GM21423 (cell line): ENCODE measurements around the gene KCNG4.
"Not testable (repeated sequence)": the region's sequence is repeated elsewhere in the genome, so short reads cannot be mapped to it uniquely, and the experiment has no call there.

Experiments
- ATAC-seq: cut with Tn5 transposase; IDR thresholded peaks from one replicate; pipeline ENCODE4 v1.9.1; 2021; ENCODE audit warnings: mild to moderate bottlenecking, moderate library complexity; ENCODE audit not compliant: unreplicated experiment

Gene KCNG4

DNA sequence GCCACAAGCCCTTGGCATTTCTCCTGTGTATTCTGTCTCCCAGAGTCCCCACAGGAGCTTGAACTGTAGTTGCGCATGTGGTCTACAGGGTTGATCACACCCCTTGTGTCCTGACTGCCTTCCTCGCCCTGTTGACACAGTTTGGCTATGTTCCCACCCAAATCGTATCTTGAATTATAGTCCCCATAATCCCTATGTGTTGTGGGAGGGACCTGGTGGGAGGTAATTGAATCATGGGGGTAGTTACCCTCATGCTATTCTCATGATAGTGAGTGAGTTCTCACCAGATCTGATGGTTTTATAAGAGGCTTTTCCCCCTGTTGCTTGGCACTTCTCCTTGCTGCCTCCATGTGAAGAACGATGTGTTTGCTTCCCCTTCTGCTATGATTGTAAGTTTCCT is 27.7 kb downstream of the KCNG4 start:
- ATAC-seq, result no peak

DNA sequence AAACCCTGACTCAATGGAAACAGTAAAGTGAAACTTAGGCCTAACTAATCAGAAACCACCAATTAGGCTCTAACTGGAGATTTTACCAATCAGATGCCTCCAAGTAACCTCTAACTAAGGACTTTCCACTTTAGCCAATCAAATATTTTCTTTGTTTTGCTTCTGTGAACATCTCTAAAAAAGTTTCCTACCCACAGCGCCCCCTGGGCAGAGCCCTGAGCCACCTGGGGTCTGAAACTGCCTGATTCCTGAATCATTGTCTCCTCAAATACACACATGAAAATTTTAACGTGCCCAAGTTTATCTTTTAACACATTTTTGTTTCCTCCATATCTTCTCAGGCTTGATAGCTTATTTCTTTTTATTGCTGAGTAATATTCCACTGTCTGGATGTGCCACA is 29.8 kb downstream of the KCNG4 start:
- no peak for ATAC-seq

DNA sequence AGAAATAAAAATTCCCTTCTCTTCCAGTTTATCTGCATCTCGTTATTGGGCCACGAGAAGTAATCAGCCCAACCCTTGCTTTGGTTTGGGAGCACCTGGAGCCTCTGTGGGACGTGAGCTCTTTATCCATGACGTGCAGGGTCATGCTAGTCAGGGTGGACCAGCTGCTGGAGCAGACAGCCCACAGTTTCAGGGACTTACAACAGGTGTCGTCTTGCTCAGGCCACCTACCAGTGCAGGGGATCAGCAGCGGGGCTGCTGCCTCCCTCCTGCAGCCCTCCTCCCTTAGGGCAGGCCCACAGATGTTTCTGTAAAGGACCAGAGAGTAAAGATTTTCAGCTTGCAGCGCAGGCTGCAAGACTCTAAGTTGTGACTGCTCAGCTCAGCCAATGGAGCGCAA is 31.9 kb downstream of the KCNG4 start:
- ATAC-seq, result no peak

DNA sequence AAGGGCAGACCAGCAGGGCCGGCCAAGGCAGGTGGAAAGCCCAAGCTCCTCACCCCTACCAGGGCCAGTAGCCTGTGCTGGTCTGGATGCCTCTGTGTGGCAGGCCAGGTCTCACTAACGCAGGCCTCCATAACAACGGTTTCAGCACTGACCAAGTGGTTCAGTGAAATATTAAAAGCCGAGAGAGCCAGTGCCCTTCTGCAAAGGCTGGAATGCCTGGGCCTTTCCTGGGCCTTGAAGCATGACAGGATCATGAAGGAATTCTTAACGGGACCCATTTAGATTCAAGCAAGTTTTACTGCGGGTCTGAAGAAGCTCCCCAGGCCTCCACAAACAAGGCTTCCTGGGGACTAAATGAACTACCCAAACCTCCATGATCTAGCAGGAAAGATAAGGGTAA is 32.6 kb downstream of the KCNG4 start:
- ATAC-seq, result no peak

DNA sequence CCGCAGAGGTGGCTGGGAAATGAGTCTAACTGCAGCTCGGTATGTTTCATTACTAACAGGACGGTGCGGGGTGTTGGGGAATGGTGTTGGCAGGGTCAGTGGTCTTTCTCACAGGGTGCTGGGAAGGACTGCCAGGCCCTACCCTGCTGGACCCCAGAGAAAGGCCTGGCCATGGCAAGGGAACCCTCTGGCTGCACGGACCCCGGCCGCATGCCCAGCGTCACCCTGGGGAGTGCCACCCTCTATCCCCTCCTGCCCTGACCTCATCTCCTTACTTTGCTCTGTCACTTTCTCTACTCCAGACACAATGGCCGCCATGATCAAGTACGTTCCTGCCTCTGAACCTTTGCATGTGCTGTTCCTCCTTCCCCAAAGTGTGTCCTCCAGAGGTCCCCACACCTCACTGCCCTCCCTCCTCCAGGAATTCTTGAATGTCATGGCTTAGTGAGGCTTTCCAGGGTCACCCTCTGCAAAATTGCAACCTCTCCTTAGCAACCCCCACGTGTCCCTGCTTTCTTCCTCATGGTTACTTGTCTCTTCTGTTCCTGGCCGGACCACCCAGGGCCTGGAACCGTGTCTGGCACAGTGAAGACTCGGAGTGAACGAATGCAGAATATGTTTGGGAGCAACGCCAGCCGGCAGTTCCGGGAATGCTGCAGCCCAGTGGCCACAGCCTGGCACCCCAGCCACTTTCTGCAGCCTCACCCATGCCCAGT is 33.7 kb downstream of the KCNG4 start:
- ATAC-seq, result no peak

DNA sequence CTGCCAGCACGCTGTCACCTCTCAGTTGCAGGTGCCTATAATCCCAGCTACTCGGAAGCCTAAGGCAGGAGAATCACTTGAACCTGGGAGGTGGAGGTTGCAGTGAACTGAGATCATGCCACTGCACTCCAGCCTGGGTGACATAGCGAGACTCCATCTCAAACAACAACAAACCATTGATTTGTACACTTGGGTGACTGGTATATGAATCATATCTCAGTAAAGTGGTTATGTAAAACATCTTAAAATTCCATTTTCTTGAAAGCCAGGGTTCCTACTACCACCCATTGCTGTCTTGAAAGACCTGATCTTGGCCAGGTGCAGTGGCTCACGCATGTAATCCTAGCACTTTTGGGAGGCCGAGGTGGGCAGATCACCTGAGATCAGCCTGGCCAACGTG is 34.7 kb downstream of the KCNG4 start:
- ATAC-seq, result not testable (repeated sequence)

DNA sequence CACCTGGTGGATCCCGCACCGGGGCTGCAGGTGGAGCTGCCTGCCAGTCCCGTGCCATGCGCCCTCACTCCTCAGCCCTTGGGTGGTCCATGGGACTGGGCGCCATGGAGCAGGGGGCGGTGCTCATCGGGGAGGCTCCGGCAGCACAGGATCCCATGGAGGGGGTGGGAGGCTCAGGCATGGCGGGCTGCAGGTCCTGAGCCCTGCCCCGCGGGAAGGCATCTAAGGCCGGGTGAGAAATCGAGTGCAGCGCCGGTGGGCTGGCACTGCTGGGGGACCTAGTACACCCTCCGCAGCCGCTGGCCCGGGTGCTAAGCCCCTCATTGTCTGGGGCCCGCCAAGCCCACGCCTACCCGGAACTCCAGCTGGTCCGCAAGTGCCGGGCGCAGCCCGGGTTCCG is 35.3 kb downstream of the KCNG4 start:
- not testable (repeated sequence) for ATAC-seq

DNA sequence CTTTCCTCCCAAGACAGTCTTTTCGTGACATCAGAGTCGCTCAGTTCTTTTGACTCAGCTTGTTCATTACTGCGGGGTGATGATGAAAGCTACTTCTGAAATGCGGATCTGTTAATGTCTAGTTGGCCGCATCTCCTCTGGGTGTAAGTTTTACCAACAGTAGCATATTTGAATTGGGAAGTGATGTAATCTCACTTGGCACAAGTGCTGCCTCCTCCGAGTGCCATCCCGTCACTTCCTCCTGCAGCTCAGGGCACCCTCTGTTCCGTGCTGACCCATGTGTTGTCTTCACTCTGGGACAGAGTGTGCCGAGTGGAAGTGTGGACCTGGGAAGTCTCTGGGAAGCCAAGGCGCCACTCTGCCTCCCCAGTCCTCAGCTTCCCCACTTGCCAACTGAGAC is 40.0 kb downstream of the KCNG4 start:
- ATAC-seq, result no peak

DNA sequence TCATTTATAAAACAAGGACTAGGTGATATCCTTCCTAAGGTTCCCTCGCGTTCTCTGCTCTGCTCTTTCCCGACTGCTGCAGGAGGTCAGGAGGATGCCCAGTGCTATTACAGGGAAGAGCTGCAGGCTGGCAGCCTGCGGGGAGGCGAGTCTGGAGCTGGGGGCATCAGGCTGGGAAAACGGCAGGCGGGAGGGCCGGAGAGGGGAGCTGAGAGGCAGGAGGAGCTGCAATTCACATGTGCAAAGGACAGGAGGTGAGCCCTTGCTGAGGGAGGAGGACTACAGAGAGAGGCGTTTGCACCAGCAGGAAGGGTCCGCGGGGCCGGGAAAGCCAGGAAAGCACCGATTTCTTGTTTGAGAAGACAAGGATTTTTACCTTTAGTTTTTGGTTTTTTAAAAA is 40.7 kb downstream of the KCNG4 start:
- ATAC-seq, result no peak

DNA sequence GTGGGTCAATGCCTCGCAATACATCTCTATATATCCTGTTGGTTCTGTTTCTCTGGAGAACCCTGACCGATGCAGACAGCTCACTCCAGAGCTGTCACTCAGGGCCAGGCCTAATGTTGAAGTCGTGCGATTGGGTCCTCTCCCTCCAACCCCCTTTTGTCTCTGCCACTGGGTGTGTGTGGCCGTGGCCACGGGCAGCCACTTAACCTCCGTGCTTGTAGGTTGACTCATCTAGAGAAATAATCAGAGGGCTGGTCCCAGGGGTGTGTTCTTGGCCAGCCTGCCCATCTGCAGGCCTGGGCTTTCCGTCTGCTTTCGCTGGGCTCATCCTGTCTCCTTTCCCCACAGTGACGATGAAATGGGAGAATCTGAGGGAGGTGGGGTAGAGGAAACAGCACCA is 41.4 kb downstream of the KCNG4 start:
- no peak for ATAC-seq

DNA sequence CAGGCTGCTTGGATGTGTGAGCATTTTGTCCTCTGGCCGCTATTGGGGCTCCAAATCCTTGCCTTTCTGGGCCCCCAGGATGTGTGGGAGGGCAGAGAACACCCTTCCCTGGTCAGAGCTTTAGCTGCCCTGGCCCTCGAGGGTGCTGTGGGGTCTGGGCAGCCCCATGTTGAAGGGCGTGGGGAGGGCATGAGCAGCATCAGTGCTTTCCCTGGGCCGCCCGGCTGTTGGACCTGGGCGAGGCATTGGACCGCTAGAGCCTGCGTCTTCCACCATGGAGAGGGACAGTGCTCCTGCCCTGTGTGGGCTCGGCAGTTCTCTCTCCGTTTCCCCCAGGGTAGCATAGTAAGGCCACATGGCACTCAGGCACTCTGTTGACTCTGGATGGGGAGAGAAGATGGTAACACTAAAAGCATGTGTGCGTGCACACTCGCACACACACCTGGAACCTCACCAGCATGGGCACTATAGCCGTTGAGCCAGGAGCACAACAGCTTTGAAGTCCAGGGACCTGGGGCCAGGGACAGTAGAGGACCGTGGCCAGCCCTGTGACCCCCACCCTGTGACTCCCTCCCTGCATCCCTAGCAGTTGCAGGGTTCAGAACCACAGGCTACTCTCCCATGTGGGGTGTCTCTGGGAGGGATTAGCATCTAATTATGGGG is 42.2 kb downstream of the KCNG4 start:
- ATAC-seq, result no peak

DNA sequence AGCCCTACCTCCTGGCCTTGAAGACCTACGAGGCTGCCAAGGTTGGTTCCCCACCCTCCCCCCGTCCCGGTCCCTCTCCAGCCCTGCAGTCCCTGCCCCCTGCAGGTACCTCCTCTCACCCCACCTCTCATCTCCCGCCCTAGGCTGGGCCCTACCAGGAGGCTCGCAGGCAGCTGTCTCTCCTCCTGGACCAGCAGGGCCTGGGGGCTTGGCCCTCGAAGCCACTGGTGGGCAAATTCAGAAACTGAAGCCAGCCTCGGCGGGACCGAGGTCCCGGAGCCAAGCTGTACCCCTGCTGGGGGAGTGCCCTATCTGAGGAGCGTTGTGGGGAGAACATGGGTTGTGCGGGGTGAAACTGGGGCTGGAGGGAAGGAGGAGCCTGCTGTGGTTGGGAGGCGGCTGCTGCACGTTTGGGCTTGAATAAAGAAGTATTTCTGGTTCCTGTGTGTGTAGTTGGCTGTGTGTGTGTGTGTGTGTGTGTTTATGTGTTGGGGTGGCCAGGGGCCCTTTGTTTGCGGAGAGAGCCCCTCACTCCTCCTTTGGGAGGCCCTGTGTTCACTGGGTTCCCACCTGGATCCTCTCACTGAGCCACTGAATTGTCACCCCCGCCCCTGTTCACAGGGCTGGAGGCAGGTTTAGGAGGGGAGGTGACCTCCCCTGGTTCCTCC is 43.0 kb downstream of the KCNG4 start:
- no peak for ATAC-seq

DNA sequence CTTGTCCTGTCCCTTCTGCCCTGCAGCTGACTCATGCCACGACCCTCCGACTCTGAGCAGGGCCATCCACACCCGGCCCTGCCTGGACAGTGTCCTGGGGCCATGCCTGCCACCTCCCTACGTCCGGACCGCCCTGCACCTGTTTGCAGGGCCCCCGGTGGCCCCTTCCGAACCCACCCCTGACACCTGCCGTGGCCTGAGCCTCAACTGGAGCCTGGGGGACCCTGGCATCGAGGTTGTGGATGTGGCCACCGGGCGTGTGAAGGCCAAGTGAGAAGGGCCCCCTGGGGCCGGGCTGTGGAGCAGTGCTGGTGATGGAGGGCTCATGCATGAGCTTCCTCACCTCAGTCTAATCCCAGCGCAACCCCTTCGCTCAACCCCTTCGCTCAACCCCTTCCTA is 43.7 kb downstream of the KCNG4 start:
- no peak for ATAC-seq

DNA sequence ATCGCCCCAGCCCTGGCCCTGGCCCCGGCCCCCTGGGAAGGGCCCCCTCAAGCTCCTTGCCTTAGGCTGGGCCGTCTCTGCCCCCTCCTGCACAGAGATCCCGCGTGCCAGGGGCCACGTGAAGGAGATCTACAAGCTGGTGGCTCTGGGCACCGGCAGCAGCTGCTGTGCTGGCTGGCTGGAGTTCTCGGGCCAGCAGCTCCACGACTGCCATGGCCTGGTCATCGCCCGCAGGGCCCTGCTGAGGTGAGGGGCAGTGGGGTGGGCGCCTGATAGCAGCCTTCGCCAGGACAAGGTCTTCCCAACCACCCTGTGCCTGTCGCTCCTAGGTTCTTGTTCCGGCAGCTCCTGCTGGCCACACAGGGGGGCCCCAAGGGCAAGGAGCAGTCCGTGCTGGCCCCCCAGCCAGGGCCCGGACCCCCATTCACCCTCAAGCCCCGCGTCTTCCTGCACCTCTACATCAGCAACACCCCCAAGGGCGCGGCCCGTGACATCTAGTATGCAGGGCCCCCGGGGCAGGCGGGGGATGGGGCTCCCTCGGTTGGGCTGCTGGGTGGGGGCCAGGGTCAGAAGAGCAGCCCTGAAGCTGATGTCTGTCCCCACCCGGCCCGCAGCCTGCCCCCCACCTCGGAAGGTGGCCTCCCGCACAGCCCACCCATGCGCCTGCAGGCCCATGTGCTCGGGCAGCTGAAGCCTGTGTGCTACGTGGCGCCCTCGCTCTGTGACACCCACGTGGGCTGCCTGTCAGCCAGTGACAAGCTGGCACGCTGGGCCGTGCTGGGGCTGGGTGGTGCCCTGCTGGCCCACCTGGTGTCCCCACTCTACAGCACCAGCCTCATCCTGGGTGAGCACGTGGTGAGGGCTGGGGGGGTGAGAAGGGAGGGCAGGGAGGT is 44.4 kb downstream of the KCNG4 start:
- ATAC-seq, result no peak

DNA sequence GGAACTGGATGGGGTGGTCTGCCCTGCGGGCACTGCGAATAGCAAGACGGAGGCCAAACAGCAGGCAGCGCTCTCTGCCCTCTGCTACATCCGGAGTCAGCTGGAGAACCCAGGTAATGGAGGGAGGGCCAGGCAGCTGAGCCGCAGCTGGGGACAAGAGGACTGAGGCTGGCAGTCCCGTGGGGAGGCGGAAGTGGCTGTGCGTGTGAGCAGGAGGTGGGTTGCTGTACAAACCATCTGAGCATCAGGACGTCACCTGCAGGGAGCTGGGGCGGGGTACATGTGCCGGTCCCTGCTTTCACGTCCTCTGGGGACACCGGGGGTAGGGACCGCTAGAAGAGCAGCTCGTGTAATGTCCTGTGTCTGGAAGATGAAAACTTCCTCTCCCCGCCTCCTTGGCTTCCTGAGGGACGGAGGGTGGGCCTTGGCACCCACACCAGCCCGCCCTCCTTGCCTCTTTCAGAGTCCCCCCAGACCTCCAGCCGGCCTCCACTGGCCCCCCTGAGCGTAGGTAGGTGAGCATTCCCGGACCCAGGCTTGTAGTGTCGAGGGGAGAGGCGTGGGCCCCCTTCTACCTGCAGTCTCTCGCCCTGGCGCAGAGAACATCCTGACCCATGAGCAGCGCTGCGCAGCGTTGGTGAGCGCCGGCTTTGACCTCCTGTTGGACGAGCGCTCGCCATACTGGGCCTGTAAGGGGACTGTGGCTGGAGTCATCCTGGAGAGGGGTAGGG is 45.2 kb downstream of the KCNG4 start:
- peak; percentile 61 for ATAC-seq

DNA sequence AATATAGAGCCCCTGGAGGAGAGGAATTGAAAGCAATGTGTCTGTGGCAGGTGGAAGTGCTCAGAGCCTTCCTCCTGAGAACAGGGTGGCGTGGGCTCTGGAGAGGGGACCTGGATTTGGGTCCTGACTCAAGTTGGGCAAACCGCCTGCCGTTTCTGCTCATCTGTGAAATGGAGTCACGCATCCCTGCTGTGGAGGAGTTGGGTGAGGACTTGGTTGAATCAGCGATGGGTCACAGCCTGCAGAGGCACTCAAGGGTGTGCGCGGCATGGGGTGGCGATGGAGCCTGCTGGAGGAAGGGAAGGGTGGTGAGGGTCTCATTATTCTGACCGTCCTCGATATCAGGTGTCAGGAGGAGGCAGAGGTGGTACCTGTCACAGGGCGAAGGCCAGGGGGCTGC is 45.8 kb downstream of the KCNG4 start:
- no peak for ATAC-seq

DNA sequence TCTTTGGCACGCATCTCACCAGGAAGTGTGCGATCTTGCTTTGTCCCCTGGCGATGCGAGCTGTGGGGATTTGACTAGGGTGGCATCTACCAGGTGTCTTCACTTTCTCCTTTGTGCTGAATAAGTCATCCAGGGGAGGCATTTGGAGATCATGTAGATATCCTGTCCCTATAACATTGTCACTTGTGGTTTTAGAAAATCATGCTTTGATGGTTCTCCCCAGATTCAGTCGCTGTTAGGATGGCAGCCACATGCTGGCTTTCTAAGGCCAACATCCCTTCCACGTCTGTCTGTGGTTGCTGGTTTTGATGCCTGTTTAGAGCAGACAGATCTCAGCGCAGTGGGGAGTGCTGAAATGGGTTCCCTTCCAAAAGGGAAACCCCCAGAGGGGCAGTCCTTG is 46.3 kb downstream of the KCNG4 start:
- ATAC-seq, result no peak

DNA sequence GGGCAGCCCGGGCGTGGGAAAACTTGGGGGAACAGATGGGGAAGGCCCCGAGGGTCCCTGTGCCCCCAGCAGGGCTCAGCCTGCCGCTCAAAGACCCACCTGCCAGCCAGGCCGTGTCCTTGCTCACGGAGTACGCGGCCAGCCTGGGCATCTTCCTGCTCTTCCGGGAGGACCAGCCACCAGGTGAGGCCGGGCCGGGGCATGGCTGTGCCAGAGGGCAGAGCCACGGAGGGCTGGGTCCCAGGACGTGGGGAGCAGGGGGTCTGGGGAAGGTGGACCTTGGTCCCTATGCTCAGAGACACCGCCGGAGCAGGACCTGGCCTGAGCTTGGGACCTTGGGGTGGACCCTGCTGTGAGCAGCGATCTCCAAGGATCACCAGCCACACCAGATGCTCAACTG is 48.3 kb downstream of the KCNG4 start:
- ATAC-seq, result no peak

DNA sequence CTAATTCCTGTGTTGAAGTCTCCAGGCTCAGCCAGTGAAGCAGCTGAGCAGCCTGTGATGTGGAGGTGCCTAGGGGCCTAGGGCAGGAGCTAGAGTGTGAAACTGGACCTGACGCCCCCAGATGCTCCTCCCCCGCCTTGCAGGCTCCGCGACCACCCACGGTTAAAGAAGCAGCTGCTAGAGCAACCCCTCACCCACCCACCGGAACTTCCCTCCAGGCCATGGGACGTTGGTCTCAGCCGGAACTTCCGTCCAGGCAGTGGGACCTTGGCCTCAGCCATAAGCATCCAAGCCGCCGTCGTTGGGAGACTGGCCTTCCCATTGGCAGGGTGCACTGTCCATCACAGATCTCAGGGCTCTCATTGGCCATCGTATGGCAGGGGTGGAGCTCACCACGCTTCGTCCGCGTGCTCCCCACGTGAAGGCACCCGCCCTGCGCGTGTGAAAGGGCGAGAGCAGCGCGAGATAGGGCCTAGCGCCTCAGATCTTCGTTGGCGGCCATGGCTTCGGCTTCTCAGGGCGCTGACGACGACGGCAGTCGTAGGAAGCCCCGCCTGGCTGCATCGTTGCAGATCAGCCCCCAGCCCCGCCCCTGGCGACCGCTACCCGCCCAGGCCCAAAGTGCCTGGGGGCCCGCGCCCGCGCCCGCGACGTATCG is 49.0 kb downstream of the KCNG4 start, which contains the start of gene ADAD2:
ADAD2 (plus strand) TSS at position 427 of the 658 bp plus-strand sequence; CDS start at position 501, 74 bp downstream.
- ATAC-seq, result no peak
